Measurements from ENCODE around the gene ADAMTS18.

Gene ADAMTS18

DNA sequence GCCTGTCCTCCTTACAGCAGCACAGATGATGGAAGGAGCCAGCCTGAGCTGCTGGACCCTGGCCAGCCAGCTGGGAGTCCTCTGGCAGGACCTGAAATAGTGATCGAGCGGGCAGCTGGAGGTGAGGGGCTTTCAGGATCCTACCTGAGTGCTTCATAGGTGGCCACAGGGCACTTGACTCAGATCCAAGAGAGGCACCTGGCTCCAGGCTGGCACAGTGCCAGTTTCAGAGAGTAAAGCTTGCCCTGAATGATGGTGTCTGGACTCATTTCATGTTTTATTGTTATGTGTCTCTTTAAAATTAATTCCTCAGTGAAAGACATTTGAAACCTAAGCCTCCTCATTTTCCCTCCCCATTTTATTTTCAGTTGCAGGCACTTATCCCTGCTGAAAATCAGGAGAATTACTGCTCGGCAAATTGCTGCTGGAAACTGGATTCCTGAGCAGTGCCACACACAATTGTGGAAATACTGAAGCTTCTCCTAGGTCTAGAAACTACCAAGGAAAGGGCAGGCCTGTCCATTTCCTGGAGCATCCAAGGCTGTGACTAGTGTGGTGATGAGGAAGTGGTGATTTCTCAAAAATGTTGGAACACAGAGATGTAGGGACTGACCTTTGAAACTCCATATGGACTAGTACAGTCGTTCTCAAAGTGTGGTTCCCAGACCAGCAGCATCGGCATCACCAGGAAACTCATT is 16.1 kb upstream of the ADAMTS18 start:
- Mint-ChIP-seq H3K9me3 (no peaks in the 10 kb centered on the region), H3K36me3 (ENCODE audit: low read depth) (no peaks in the 10 kb centered on the region), H3K4me3 (no peak overlapping the region), H3K4me1 (ENCODE audit: low read depth) (no peaks in the 10 kb centered on the region), H3K27me3 (no peaks in the 10 kb centered on the region), H3K27ac (no peak overlapping the region)
- intact Hi-C loops (cut with micrococcal nuclease): no loop called here

DNA sequence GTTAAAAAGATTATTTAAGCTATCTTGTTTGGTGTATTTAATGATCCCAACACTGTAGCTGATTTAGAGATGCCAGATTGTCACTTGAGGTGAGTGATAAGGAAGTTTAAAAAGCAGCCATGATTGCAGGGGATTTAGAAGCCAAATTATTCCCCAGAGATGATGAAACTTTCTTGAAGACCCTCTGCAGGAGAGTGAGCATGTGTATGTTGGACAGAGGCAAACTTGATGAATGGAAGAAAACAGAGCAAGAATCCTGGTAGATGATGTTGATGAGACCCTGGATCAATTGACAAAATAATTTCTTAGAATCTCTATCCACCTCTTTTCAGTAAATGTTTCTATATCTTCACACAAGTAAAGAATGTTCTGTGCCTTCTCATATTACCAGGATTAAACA is 14.4 kb upstream of the ADAMTS18 start:
- H3K4me3 Mint-ChIP-seq: no peak overlapping the region
- intact Hi-C loops (cut with micrococcal nuclease): no loop called here
- H3K27me3 Mint-ChIP-seq: no peaks in the 10 kb centered on the region
- H3K36me3 Mint-ChIP-seq (ENCODE audit: low read depth): no peaks in the 10 kb centered on the region
- no peaks in the 10 kb centered on the region for H3K4me1 Mint-ChIP-seq (ENCODE audit: low read depth)
- H3K27ac Mint-ChIP-seq: no peak overlapping the region
- H3K9me3 Mint-ChIP-seq: no peaks in the 10 kb centered on the region

DNA sequence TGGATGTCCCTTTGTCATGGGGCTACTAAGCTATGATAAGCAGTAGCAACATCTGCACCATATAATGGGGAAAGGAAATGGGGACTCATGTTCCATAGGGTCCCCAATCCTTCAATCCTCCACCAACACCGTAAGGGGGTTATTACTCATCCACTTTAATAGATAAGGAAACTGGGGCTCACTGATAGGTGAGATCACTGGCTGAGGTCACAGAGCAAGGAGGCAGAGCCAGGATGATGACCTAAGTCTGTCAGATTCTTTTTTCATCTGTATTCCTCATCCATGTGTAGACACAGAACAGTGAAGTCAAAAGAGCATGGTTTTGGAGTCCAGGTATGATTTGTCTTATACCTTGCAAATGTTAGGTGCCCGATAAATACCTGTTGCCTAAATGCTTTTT is 10.5 kb upstream of the ADAMTS18 start:
- no peaks in the 10 kb centered on the region for H3K9me3 Mint-ChIP-seq
- intact Hi-C loops (cut with micrococcal nuclease): no loop called here
- no peaks in the 10 kb centered on the region for H3K36me3 Mint-ChIP-seq (ENCODE audit: low read depth)
- peaks cover 3% of the 10 kb centered on the region for H3K27me3 Mint-ChIP-seq
- no peaks in the 10 kb centered on the region for H3K4me1 Mint-ChIP-seq (ENCODE audit: low read depth)
- no peak overlapping the region for H3K4me3 Mint-ChIP-seq
- no peak overlapping the region for H3K27ac Mint-ChIP-seq

DNA sequence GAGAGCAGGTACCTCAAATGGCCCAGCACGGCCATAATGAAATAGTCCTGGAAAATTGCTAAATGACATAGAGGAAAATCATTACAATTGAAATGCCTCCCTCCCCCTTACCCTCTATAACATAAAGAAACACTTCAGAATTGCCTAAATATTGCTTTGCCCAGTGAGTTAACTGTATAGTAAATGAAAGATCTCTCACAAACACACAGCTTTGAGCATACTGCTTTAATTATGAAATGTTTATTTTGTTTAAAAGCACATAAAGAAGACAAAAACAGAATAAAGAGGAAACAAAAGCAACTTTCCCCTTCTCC is 9.3 kb upstream of the ADAMTS18 start:
- Mint-ChIP-seq H3K27ac (no peak overlapping the region), H3K27me3 (peaks cover 3% of the 10 kb centered on the region), H3K36me3 (ENCODE audit: low read depth) (no peaks in the 10 kb centered on the region), H3K4me1 (ENCODE audit: low read depth) (no peaks in the 10 kb centered on the region), H3K4me3 (no peak overlapping the region), H3K9me3 (no peaks in the 10 kb centered on the region)
- intact Hi-C loops (cut with micrococcal nuclease): no loop called here

DNA sequence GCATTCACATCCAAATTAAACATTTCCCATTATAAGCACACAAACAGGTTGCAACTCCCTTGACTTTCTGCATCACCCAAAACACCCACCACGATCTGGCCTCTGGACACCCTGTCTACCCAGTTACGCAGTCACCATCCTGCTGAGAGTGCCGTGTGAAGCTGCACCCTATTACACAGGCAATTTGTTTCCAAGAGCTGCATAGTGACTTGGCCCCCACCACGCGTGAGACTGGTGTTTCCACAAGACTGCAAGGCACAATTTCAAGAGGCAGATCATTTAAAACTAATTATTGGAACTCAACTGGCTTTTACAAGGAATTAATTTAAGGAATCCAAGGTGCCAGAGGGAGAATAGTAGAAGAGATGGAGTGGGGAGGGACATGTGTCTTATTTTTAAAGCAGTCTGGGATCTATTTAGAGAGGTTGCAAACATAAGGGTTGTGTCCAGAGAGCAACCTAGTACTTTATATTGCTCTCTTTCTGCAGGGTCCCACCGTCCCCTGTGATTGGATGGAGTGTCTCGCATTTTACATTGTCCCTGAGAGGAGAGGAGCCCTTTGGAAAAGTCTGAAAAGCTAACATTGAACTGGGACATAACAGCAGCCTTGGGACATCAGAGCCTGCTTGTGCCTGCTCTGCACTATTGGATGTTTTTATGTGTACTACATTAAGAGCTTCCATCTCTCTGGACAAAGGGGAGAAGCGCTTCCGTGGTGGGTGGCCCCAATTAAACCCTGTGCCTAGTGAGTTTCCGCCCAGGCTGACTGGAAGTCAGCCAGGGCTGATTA is 8.7 kb upstream of the ADAMTS18 start:
- no peak overlapping the region for H3K4me3 Mint-ChIP-seq
- no peaks in the 10 kb centered on the region for H3K9me3 Mint-ChIP-seq
- peaks cover 3% of the 10 kb centered on the region for H3K27me3 Mint-ChIP-seq
- no peaks in the 10 kb centered on the region for H3K4me1 Mint-ChIP-seq (ENCODE audit: low read depth)
- H3K36me3 Mint-ChIP-seq (ENCODE audit: low read depth): no peaks in the 10 kb centered on the region
- intact Hi-C loops (cut with micrococcal nuclease): no loop called here
- no peak overlapping the region for H3K27ac Mint-ChIP-seq

DNA sequence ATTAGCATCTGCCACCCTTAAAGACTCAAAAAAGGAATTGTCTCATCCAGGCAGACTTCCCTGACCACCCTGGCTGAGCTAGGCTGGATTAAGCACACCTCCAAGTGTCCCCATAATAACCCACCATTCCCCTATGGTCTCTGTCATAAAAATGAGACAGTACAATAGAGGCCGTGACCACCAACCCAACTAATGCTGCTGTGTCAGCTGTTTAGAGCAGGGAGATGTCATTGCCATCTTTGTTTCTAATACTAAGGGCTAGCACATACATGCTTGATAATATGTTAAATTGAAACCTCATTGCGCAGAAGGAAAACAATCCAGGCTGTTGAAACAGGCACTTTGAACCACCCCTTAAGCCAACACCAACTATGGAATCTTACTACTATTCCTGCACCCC is 7.2 kb upstream of the ADAMTS18 start:
- intact Hi-C loops (cut with micrococcal nuclease): no loop called here
- no peaks in the 10 kb centered on the region for H3K4me1 Mint-ChIP-seq (ENCODE audit: low read depth)
- H3K4me3 Mint-ChIP-seq: no peak overlapping the region
- no peak overlapping the region for H3K27ac Mint-ChIP-seq
- H3K9me3 Mint-ChIP-seq: no peaks in the 10 kb centered on the region
- no peaks in the 10 kb centered on the region for H3K36me3 Mint-ChIP-seq (ENCODE audit: low read depth)
- H3K27me3 Mint-ChIP-seq: peaks cover 3% of the 10 kb centered on the region

DNA sequence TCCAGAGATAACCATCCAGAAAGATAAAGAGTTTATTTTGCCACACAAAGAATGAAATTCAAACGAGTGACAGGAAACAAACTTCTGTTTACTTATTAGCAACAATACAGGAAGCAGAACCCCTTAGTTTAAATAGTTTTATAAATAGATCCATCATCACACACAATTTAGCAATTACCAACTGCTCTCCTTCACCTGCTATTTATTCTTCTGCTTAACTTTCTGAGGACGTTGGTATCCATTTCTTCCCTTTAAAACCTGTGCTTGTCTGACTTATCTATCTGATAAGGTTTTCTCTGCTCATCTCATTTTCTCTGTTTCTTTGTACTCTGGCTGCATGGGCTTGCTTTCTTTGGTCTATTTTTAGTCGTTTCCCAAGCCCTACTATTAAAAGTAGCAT is 4.3 kb upstream of the ADAMTS18 start:
- H3K36me3 Mint-ChIP-seq (ENCODE audit: low read depth): no peaks in the 10 kb centered on the region
- no peaks in the 10 kb centered on the region for H3K4me1 Mint-ChIP-seq (ENCODE audit: low read depth)
- no peak overlapping the region for H3K4me3 Mint-ChIP-seq
- H3K27ac Mint-ChIP-seq: no peak overlapping the region
- H3K27me3 Mint-ChIP-seq: peaks cover 24% of the 10 kb centered on the region
- intact Hi-C loops (cut with micrococcal nuclease): no loop called here
- H3K9me3 Mint-ChIP-seq: no peaks in the 10 kb centered on the region

DNA sequence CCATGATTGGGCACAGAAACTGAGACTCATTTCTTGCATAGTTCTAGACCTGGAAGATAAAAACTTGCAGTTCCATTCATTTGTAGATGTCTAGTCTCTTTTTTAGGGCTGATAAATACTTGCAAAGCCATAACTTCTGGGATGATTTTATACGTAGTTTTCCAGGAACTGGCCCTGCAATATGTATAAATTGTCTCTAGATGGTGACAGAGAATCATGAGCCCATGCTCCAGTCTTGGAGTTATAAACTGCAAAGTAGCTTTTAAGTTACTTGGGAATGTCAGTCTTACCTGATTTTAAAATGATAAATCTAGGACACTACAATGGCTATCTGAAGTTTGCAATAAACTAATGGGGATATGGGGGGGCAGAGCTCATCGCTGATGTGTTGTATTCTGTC is 3.0 kb upstream of the ADAMTS18 start:
- Mint-ChIP-seq H3K9me3 (no peaks in the 10 kb centered on the region), H3K36me3 (ENCODE audit: low read depth) (no peaks in the 10 kb centered on the region), H3K4me3 (no peak overlapping the region), H3K27me3 (peaks cover 33% of the 10 kb centered on the region), H3K4me1 (ENCODE audit: low read depth) (no peaks in the 10 kb centered on the region), H3K27ac (no peak overlapping the region)
- intact Hi-C loops (cut with micrococcal nuclease): no loop called here

DNA sequence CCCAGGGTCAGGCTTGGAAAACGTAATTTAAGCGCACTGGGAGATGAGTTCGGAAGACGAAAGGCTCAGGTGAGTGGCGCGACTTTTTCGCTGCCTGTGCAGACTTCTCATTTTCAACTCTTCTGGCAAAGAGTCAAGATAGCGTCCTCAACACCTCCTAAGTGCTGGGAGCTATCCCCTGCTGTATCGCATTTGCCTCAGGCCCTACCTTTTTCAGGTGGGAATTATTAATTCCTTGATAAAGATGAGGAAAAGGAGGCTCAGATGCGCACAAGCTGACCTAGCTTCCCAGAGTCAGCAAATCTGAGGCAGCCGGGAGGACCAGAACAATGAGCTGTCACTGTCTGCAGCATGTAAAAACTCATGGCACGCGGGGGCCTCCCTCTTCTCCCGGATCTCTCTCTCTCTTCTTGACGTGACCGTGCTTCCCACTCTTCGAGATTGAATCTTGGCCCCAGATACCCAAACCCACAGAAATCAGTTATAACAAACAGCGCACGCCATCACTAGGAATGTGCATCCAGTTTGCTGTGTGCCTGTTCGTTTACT is 512 bp upstream of the ADAMTS18 start:
- Mint-ChIP-seq H3K27ac (no peak overlapping the region), H3K9me3 (no peaks in the 10 kb centered on the region), H3K4me3 (no peak overlapping the region), H3K36me3 (ENCODE audit: low read depth) (no peaks in the 10 kb centered on the region), H3K4me1 (ENCODE audit: low read depth) (no peaks in the 10 kb centered on the region), H3K27me3 (peaks cover 37% of the 10 kb centered on the region)
- intact Hi-C loops (cut with micrococcal nuclease): no loop called here

DNA sequence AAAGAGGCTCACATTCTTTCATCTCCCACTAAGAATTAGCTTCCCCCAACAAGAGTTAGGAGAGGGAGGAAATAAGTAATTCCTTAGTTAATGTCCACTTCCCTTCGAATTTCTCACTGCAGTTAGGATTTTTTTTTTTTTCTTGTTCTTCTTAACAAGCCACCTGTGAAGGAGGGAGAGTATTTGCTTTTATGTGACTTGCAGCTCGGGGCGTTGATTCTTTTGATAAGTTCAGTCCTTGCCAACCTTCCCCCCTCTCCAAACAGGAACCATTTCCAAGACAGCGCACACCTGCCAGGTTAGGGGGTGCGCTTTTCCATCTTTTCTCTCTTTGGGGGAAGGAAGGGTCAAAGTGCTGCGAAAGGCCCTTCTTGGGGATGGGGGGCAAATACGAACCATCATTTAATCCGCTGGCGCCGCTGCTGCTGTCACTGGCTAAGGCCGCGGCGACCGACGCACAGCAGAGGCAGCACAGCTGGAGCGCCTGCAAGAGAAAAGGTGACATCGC is 758 bp downstream of the ADAMTS18 start:
- Mint-ChIP-seq H3K9me3 (no peaks in the 10 kb centered on the region), H3K4me1 (ENCODE audit: low read depth) (no peaks in the 10 kb centered on the region), H3K36me3 (ENCODE audit: low read depth) (no peaks in the 10 kb centered on the region), H3K4me3 (no peak overlapping the region), H3K27ac (no peak overlapping the region), H3K27me3 (peaks cover 40% of the 10 kb centered on the region)
- intact Hi-C loops (cut with micrococcal nuclease): no loop called here

DNA sequence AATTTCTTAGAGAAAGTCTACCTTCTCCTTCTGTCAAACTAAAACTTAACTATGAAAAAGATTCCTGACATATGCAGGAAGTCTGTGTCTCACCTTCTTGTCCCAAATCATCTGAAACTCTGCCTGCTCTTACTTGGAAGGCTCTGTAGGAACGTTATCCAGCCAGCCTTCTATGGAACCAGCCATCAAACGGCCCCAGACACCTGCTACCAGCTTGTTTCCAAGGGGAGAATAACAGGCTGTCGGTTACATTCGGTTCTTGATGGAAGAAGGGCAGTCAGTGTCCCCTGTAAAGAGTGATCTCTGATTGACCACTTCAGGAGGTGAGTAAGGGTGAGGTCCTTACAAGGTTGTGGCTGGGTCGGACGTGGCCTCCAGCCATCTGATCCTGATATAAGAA is 1.7 kb downstream of the ADAMTS18 start:
- H3K36me3 Mint-ChIP-seq (ENCODE audit: low read depth): no peaks in the 10 kb centered on the region
- H3K4me1 Mint-ChIP-seq (ENCODE audit: low read depth): no peaks in the 10 kb centered on the region
- intact Hi-C loops (cut with micrococcal nuclease): no loop called here

DNA sequence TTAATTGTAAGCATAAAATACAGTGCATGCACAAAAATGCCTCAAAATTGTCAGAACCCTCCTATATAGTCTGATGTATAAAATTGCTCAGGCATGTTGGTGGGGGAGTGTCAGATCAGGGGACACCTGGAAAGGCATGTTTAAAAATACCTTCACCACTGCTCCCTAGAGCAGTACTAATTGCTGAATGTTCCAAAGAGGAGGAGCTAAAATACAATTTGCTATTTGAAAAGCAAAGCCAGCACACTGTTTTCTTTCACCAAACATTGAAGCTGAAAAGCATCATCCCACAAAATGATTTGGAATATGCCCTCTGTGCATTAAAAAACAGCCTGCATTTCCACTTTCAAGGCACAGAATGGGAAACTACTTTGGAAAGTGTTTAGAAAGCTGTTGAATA is 2.6 kb downstream of the ADAMTS18 start:
- Mint-ChIP-seq H3K27me3 (peaks cover 40% of the 10 kb centered on the region), H3K4me1 (ENCODE audit: low read depth) (no peaks in the 10 kb centered on the region), H3K9me3 (no peaks in the 10 kb centered on the region), H3K27ac (no peak overlapping the region), H3K36me3 (ENCODE audit: low read depth) (no peaks in the 10 kb centered on the region), H3K4me3 (no peak overlapping the region)
- intact Hi-C loops (cut with micrococcal nuclease): no loop called here

More for the DNA sequence above, 1.7 kb downstream of the ADAMTS18 start:
- no peaks in the 10 kb centered on the region for H3K9me3 Mint-ChIP-seq
- H3K4me3 Mint-ChIP-seq: no peak overlapping the region
- H3K27me3 Mint-ChIP-seq: peaks cover 40% of the 10 kb centered on the region
- H3K27ac Mint-ChIP-seq: no peak overlapping the region

DNA sequence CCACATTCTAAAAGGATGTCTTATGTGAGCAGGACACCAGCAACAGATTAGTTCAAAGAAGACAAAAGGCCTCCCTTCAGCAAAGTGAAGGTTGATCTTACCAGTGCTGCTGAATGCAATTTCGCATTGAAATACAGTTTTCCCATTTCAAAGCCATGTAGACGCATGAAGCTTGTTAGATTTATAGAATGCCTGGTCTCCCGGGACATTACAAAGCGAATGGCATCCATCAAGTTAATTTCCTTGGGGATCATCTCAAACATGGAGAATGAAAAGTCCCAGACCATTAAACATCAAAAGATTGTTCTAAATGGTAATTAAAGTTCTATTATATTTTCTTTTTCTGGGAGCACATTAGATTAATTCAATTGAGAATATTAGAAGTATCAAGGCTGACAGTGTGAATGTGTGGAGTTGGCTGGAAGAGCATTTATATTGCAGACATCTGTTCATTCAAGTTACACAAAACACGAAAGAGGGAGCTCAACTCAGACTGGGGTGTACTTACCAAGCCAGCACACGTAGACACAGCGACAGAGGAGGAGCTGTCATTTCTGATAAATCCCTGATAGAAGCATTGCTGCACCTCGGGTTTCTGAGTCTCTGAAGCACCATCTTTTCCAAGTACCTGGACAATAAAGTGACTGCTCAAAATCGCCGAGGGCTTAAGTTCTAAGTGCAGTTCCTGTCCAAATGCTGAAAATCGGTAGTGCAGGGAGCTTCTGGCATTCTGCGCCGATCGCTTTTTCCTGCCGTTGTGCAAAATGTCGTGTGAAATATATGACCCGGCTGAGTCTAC is 3.8 kb downstream of the ADAMTS18 start:
- intact Hi-C loops (cut with micrococcal nuclease): no loop called here

DNA sequence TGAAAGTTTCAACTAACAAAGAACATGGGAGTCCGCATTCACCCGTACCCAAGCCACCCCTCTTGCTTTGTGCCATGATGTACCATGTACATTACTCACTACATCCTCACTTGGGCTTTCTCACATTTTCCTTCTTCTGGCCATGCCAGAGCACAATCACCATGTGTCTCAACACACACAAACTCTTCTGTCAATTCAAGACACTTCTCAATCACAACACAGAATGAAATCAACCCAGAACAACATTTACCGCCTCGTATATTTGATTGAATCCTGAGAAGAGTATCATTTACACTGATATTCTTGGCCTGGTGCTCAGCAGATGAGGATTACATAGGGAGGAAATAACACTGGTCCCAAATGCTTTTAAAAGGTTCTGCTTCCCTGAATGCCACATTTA is 4.5 kb downstream of the ADAMTS18 start:
- no peaks in the 10 kb centered on the region for H3K9me3 Mint-ChIP-seq
- no peak overlapping the region for H3K27ac Mint-ChIP-seq
- peaks cover 27% of the 10 kb centered on the region for H3K27me3 Mint-ChIP-seq
- no peaks in the 10 kb centered on the region for H3K36me3 Mint-ChIP-seq (ENCODE audit: low read depth)
- no peaks in the 10 kb centered on the region for H3K4me1 Mint-ChIP-seq (ENCODE audit: low read depth)
- H3K4me3 Mint-ChIP-seq: no peak overlapping the region
- intact Hi-C loops (cut with micrococcal nuclease): no loop called here

More for the DNA sequence above, 3.8 kb downstream of the ADAMTS18 start:
- Mint-ChIP-seq H3K27me3 (peaks cover 33% of the 10 kb centered on the region), H3K4me3 (no peak overlapping the region), H3K4me1 (ENCODE audit: low read depth) (no peaks in the 10 kb centered on the region), H3K9me3 (no peaks in the 10 kb centered on the region), H3K27ac (no peak overlapping the region), H3K36me3 (ENCODE audit: low read depth) (no peaks in the 10 kb centered on the region)

All from dendritic cell treated with granulocyte-macrophage colony-stimulating factor and Interleukin-4, amounts not matched to agents 40 ng/mL and 50 ng/mL, for 4 days (primary cell).